Measurements from ENCODE around the gene CASP4.

The CASP4 gene

GRCh38 chr11:105000167-105000566 is 31.8 kb upstream of the CASP4 start:
- POLR2A ChIA-PET = no interaction called here
- DNase-seq (ENCODE audit: extremely low spot score) = no peak
- TF ChIP-seq CTCF (IDR thresholded peaks at IDR 0.05; ENCODE audit: control extremely low read depth, extremely low read depth, low read depth, missing control alignments) = no peak
- CTCF ChIA-PET = interaction anchor here (0.7 to 3.5 kb wide), 9 partner anchors 9 to 386 kb away, joined by 3 to 12 read pairs (median 3); partner anchors contain the start of gene CASP4

GRCh38 chr11:104999721-105000120 is 31.3 kb upstream of the CASP4 start:
- no peak for TF ChIP-seq CTCF (IDR thresholded peaks at IDR 0.05; ENCODE audit: control extremely low read depth, extremely low read depth, low read depth, missing control alignments)
- ChIA-PET CTCF (no interaction called here), POLR2A (no interaction called here)
- DNase-seq (ENCODE audit: extremely low spot score) = no peak

- DNase-seq (ENCODE audit: extremely low spot score) = no peak
- ChIA-PET POLR2A (no interaction called here), CTCF (interaction anchor here (1.0 kb wide), 2 partner anchors 28 to 46 kb away, joined by 3 to 4 read pairs; no protein-coding TSS in a partner anchor)
- TF ChIP-seq CTCF (IDR thresholded peaks at IDR 0.05; ENCODE audit: control extremely low read depth, extremely low read depth, low read depth, missing control alignments) = no peak
Measured at GRCh38 chr11:104997288-104997687, 28.9 kb upstream of the CASP4 start.

GRCh38 chr11:104995001-104995408 is 26.6 kb upstream of the CASP4 start:
- no peak for TF ChIP-seq CTCF (IDR thresholded peaks at IDR 0.05; ENCODE audit: control extremely low read depth, extremely low read depth, low read depth, missing control alignments)
- ChIA-PET POLR2A (no interaction called here), CTCF (interaction anchor here (1.1 kb wide), 1 partner anchor 11 kb away, joined by 4 read pairs; no protein-coding TSS in a partner anchor)
- no peak for DNase-seq (ENCODE audit: extremely low spot score)

- ChIA-PET CTCF (no interaction called here), POLR2A (no interaction called here)
- TF ChIP-seq CTCF (IDR thresholded peaks at IDR 0.05; ENCODE audit: control extremely low read depth, extremely low read depth, low read depth, missing control alignments) = no peak
- DNase-seq (ENCODE audit: extremely low spot score) = no peak
Measured at GRCh38 chr11:104992781-104993180, 24.4 kb upstream of the CASP4 start.

GRCh38 chr11:104991994-104992393 is 23.6 kb upstream of the CASP4 start:
- no peak for DNase-seq (ENCODE audit: extremely low spot score)
- POLR2A ChIA-PET = no interaction called here
- no peak for TF ChIP-seq CTCF (IDR thresholded peaks at IDR 0.05; ENCODE audit: control extremely low read depth, extremely low read depth, low read depth, missing control alignments)
- CTCF ChIA-PET = no interaction called here

GRCh38 chr11:104984808-104985207 is 16.4 kb upstream of the CASP4 start:
- POLR2A ChIA-PET = no interaction called here
- CTCF ChIA-PET = interaction anchor here (1.7 kb wide), 1 partner anchor 16 kb away, joined by 4 read pairs; no protein-coding TSS in a partner anchor
- no peak for TF ChIP-seq CTCF (IDR thresholded peaks at IDR 0.05; ENCODE audit: control extremely low read depth, extremely low read depth, low read depth, missing control alignments)
- DNase-seq (ENCODE audit: extremely low spot score) = no peak

Measured in GM10248 (cell line).